ENCODE results near the gene GATA1. TPM values are rescaled to one million over a fixed set of nuclear protein-coding genes. Genes with fewer than 3 reads are reported as not detected.

The GATA1 gene
- total RNA-seq, 1 donor, result not detected

- no peaks in the 10 kb centered on the region for H3K4me1 ChIP-seq (ENCODE audit: insufficient read depth, low read length)
- H3K36me3 ChIP-seq (ENCODE audit: insufficient read depth, low read length), result no peaks in the 10 kb centered on the region
- H4K20me1 ChIP-seq (ENCODE audit: insufficient read depth, low read length), result no peaks in the 10 kb centered on the region
- no peaks in the 10 kb centered on the region for H3K27me3 ChIP-seq (ENCODE audit: insufficient read depth, low read length)
- no peak overlapping the region for H3K4me3 ChIP-seq (ENCODE audit: insufficient read depth, low read length)
- no peak overlapping the region for H3K27ac ChIP-seq (ENCODE audit: low read depth, low read length)
- no peaks in the 10 kb centered on the region for H3K9me3 ChIP-seq (ENCODE audit: low read depth, low read length)
- no peaks in the 10 kb centered on the region for H3K79me2 ChIP-seq (ENCODE audit: insufficient read depth, low read length)
- DNase-seq (ENCODE audit: insufficient read length, low spot score, missing footprints), result no peak
- TF ChIP-seq CTCF (IDR thresholded peaks at IDR 0.05; ENCODE audit: extremely low read depth, low read depth, low read length), result no peak
- H3K4me2 ChIP-seq (ENCODE audit: insufficient read depth, low read length), result no peak overlapping the region
- H2AFZ ChIP-seq (ENCODE audit: low read length), result no peak overlapping the region
Measured at GRCh38 chrX:48813644-48814043, 27.3 kb downstream of the GATA1 start.

GRCh38 chrX:48814722-48815121 lies 28.3 kb downstream of the GATA1 start:
- H2AFZ ChIP-seq (ENCODE audit: low read length), result no peak overlapping the region
- no peaks in the 10 kb centered on the region for H4K20me1 ChIP-seq (ENCODE audit: insufficient read depth, low read length)
- no peak overlapping the region for H3K4me3 ChIP-seq (ENCODE audit: insufficient read depth, low read length)
- TF ChIP-seq CTCF (IDR thresholded peaks at IDR 0.05; ENCODE audit: extremely low read depth, low read depth, low read length), result no peak
- no peaks in the 10 kb centered on the region for H3K9me3 ChIP-seq (ENCODE audit: low read depth, low read length)
- no peaks in the 10 kb centered on the region for H3K4me1 ChIP-seq (ENCODE audit: insufficient read depth, low read length)
- H3K79me2 ChIP-seq (ENCODE audit: insufficient read depth, low read length), result no peaks in the 10 kb centered on the region
- H3K4me2 ChIP-seq (ENCODE audit: insufficient read depth, low read length), result no peak overlapping the region
- H3K36me3 ChIP-seq (ENCODE audit: insufficient read depth, low read length), result no peaks in the 10 kb centered on the region
- no peak for DNase-seq (ENCODE audit: insufficient read length, low spot score, missing footprints)
- H3K27me3 ChIP-seq (ENCODE audit: insufficient read depth, low read length), result no peaks in the 10 kb centered on the region
- H3K27ac ChIP-seq (ENCODE audit: low read depth, low read length), result no peak overlapping the region

- no peak for DNase-seq (ENCODE audit: insufficient read length, low spot score, missing footprints)
- Histone ChIP-seq H3K27me3 (ENCODE audit: insufficient read depth, low read length) (no peaks in the 10 kb centered on the region), H3K36me3 (ENCODE audit: insufficient read depth, low read length) (peaks cover 2% of the 10 kb centered on the region), H3K27ac (ENCODE audit: low read depth, low read length) (no peak overlapping the region), H3K4me1 (ENCODE audit: insufficient read depth, low read length) (no peaks in the 10 kb centered on the region), H3K9me3 (ENCODE audit: low read depth, low read length) (no peaks in the 10 kb centered on the region), H3K4me2 (ENCODE audit: insufficient read depth, low read length) (no peak overlapping the region), H2AFZ (ENCODE audit: low read length) (no peak overlapping the region), H3K4me3 (ENCODE audit: insufficient read depth, low read length) (no peak overlapping the region), H4K20me1 (ENCODE audit: insufficient read depth, low read length) (no peaks in the 10 kb centered on the region), H3K79me2 (ENCODE audit: insufficient read depth, low read length) (no peaks in the 10 kb centered on the region)
- no peak for TF ChIP-seq CTCF (IDR thresholded peaks at IDR 0.05; ENCODE audit: extremely low read depth, low read depth, low read length)
Measured at GRCh38 chrX:48815266-48815665, 28.9 kb downstream of the GATA1 start.

- no peaks in the 10 kb centered on the region for H3K9me3 ChIP-seq (ENCODE audit: low read depth, low read length)
- H2AFZ ChIP-seq (ENCODE audit: low read length), result no peak overlapping the region
- H3K27ac ChIP-seq (ENCODE audit: low read depth, low read length), result no peak overlapping the region
- TF ChIP-seq CTCF (IDR thresholded peaks at IDR 0.05; ENCODE audit: extremely low read depth, low read depth, low read length), result no peak
- H3K4me2 ChIP-seq (ENCODE audit: insufficient read depth, low read length), result no peak overlapping the region
- DNase-seq (ENCODE audit: insufficient read length, low spot score, missing footprints), result peak; percentile 54
- H3K36me3 ChIP-seq (ENCODE audit: insufficient read depth, low read length), result peaks cover 4% of the 10 kb centered on the region
- no peaks in the 10 kb centered on the region for H3K27me3 ChIP-seq (ENCODE audit: insufficient read depth, low read length)
- no peak overlapping the region for H3K4me3 ChIP-seq (ENCODE audit: insufficient read depth, low read length)
- no peaks in the 10 kb centered on the region for H3K4me1 ChIP-seq (ENCODE audit: insufficient read depth, low read length)
- no peaks in the 10 kb centered on the region for H4K20me1 ChIP-seq (ENCODE audit: insufficient read depth, low read length)
- no peaks in the 10 kb centered on the region for H3K79me2 ChIP-seq (ENCODE audit: insufficient read depth, low read length)
Measured at GRCh38 chrX:48816014-48816810, 29.8 kb downstream of the GATA1 start.
